GM19463 (cell line): Measurements from ENCODE around the gene PPP2R5B.

Experiments
- ATAC-seq: cut with Tn5 transposase; IDR thresholded peaks from one replicate; pipeline ENCODE4 v1.9.1; 2021; ENCODE audit warnings: mild to moderate bottlenecking, moderate library complexity; ENCODE audit not compliant: unreplicated experiment

Gene PPP2R5B

GRCh38 chr11:64888729-64889511, 35.6 kb upstream of the PPP2R5B start:
- no peak for ATAC-seq

- no peak for ATAC-seq
Observed at GRCh38 chr11:64890522-64890939, 34.0 kb upstream of the PPP2R5B start.

GRCh38 chr11:64891215-64891848, 33.2 kb upstream of the PPP2R5B start:
- ATAC-seq: no peak

GRCh38 chr11:64891880-64892279, 32.6 kb upstream of the PPP2R5B start:
- ATAC-seq: no peak

- ATAC-seq: no peak
Observed at GRCh38 chr11:64892411-64892831, 32.1 kb upstream of the PPP2R5B start.

- ATAC-seq: no peak
Observed at GRCh38 chr11:64892838-64893193, 31.7 kb upstream of the PPP2R5B start.

GRCh38 chr11:64893194-64894069, 31.1 kb upstream of the PPP2R5B start:
- ATAC-seq: peak; percentile 73

GRCh38 chr11:64894070-64894811, 30.2 kb upstream of the PPP2R5B start:
- no peak for ATAC-seq

GRCh38 chr11:64894812-64895452, 29.6 kb upstream of the PPP2R5B start:
- ATAC-seq: no peak

GRCh38 chr11:64896448-64897022, 28.0 kb upstream of the PPP2R5B start:
- ATAC-seq: no peak

- no peak for ATAC-seq
Observed at GRCh38 chr11:64897381-64898075, 27.0 kb upstream of the PPP2R5B start.

- no peak for ATAC-seq
Observed at GRCh38 chr11:64898076-64898445, 26.4 kb upstream of the PPP2R5B start.

- no peak for ATAC-seq
Observed at GRCh38 chr11:64898541-64898940, 25.9 kb upstream of the PPP2R5B start.

GRCh38 chr11:64900263-64900678, 24.2 kb upstream of the PPP2R5B start:
- no peak for ATAC-seq

- no peak for ATAC-seq
Observed at GRCh38 chr11:64900774-64901173, 23.7 kb upstream of the PPP2R5B start.

- ATAC-seq: no peak
Observed at GRCh38 chr11:64902102-64902900, 22.2 kb upstream of the PPP2R5B start.

- ATAC-seq: no peak
Observed at GRCh38 chr11:64903291-64903833, 21.1 kb upstream of the PPP2R5B start.
